HepG2 (cell line): ENCODE measurements around the gene MTHFD1L. TPM values are rescaled to one million over a fixed set of nuclear protein-coding genes. Genes with fewer than 3 reads are reported as not detected.

ENCODE experiments used
- ATAC-seq: fragments of 200-7000 bp; cut with Tn5 transposase; 3 replicates; pipeline ENCODE4 v1.9.1; 2020; ENCODE audit warnings: mild to moderate bottlenecking, moderate library complexity
- BruUV-seq: library from RNA; stranded (reverse); fragments of 400-500 nt; replicated peaks from 2 replicates; lab custom pipeline; 2021; lab: Mats Ljungman, UMichigan
- CTCF ChIA-PET: fragments of 300-600 bp; formaldehyde crosslinking; extraction: SDS; loops from one replicate; lab custom pipeline; 2021; ENCODE audit warnings: low total read pairs, inconsistent platforms, low intra/inter-chr PET ratio; lab: Yijun Ruan, JAX
- POLR2A ChIA-PET: fragments of 350-600 bp; sonication (Branson Sonifier 250); formaldehyde crosslinking; loops from one replicate; lab custom pipeline; 2020; ENCODE audit warnings: antibody characterized with exemption, inconsistent platforms; lab: Yijun Ruan, JAX
- DNase-seq: peaks from one replicate; pipeline ENCODE4 v3.0.0-alpha.2; 2015; ENCODE audit warnings: low spot score
- FAIRE-seq: peaks from 3 replicates; lab custom pipeline; 2011; peaks lifted over from hg19 to GRCh38; lab: Jason Lieb, UNC
- H2AFZ ChIP-seq: one replicate; pipeline ENCODE4 v1.6.1; 2011; ENCODE audit warnings: low read length, inconsistent platforms
- H3K27ac ChIP-seq: fragments of 300-600 bp; 3 replicates; pipeline ENCODE4 v1.8.0; 2011; ENCODE audit warnings: mixed run types, mild to moderate bottlenecking, mixed read lengths, low read length, inconsistent platforms; ENCODE audit not compliant: insufficient read depth; ENCODE audit errors: extremely low read length
- H3K27me3 ChIP-seq, 2 experiments: fragments of 200-600 bp in 1 of 2; 2 replicates in 1 of 2; 3 replicates in 1 of 2; pipeline versions ENCODE4 v1.6.0 to v1.8.0; 2011; ENCODE audit warnings: low read length in 2 of 2, mild to moderate bottlenecking in 2 of 2, moderate library complexity in 2 of 2, inconsistent platforms in 1 of 2; ENCODE audit not compliant: insufficient read depth in 2 of 2, control insufficient read depth in 1 of 2
- H3K36me3 ChIP-seq, 2 experiments: fragments of 200-600 bp in 1 of 2; replicated peaks in 1 of 2; 2 replicates in 1 of 2; 3 replicates in 1 of 2; pipeline versions ENCODE4 v1.5.1 to v1.8.0; 2011; ENCODE audit warnings: low read length in 2 of 2, inconsistent platforms in 1 of 2; ENCODE audit not compliant: insufficient read depth in 2 of 2, control insufficient read depth in 1 of 2
- H3K4me1 ChIP-seq: 2 replicates; pipeline ENCODE4 v1.5.1; 2012; ENCODE audit warnings: low read length, inconsistent platforms; ENCODE audit not compliant: insufficient read depth
- H3K4me2 ChIP-seq: 2 replicates; pipeline ENCODE4 v1.6.0; 2011; ENCODE audit warnings: low read depth, low read length, inconsistent platforms
- H3K4me3 ChIP-seq, 3 experiments: fragments of 200-600 bp in 1 of 3; sonication (generic), shearing (Covaris generic) in 1 of 3; replicated peaks in 1 of 3; 2 replicates each; pipeline ENCODE4 v1.5.1; 2011 to 2016; ENCODE audit warnings: low read length in 3 of 3, inconsistent platforms in 2 of 3, low read depth in 2 of 3, mild to moderate bottlenecking in 2 of 3, control low read depth in 1 of 3, mixed read lengths in 1 of 3; ENCODE audit not compliant: insufficient read depth in 1 of 3
- H3K79me2 ChIP-seq: one replicate; pipeline ENCODE4 v1.6.1; 2011; ENCODE audit warnings: low read length, inconsistent platforms; ENCODE audit not compliant: insufficient read depth
- H3K9ac ChIP-seq: 2 replicates; pipeline ENCODE4 v1.6.0; 2011; ENCODE audit warnings: mild to moderate bottlenecking, low read depth, low read length, inconsistent platforms; ENCODE audit not compliant: insufficient read depth
- H3K9me3 ChIP-seq: 2 replicates; pipeline ENCODE4 v1.5.1; 2012; ENCODE audit warnings: mild to moderate bottlenecking, low read length
- H4K20me1 ChIP-seq: 2 replicates; pipeline ENCODE4 v1.6.0; 2011; ENCODE audit warnings: inconsistent platforms, mild to moderate bottlenecking, low read length, moderate library complexity; ENCODE audit not compliant: insufficient read depth
- ATRX ChIP-seq: sonication (generic); formaldehyde crosslinking; IDR thresholded peaks from 2 replicates; pipeline ENCODE4 v1.4.0; 2020; ENCODE audit warnings: missing genetic modification reagents, borderline replicate concordance
- GTF2F1 ChIP-seq: fragments of 150-350 bp; IDR thresholded peaks from 2 replicates; pipeline ENCODE4 v1.6.1; 2014; ENCODE audit warnings: low read length
- IKZF1 ChIP-seq: fragments of 450-650 bp; IDR thresholded peaks from 2 replicates; pipeline ENCODE4 v1.7.1; 2016
- JUND ChIP-seq: sonication (generic); formaldehyde crosslinking; IDR thresholded peaks from 2 replicates; pipeline ENCODE4 v1.8.0; 2022; ENCODE audit warnings: mild to moderate bottlenecking, missing genetic modification reagents
- KAT2B ChIP-seq: fragments of 150-350 bp; IDR thresholded peaks from 2 replicates; pipeline ENCODE4 v1.6.1; 2014; ENCODE audit warnings: low read depth, low read length, borderline replicate concordance
- RORA ChIP-seq: sonication (generic); formaldehyde crosslinking; IDR thresholded peaks from 2 replicates; pipeline ENCODE4 v1.5.0; 2020; ENCODE audit warnings: mild to moderate bottlenecking, missing genetic modification reagents, moderate library complexity
- SOX13 ChIP-seq, 3 experiments: fragments of 450-650 bp in 1 of 3; sonication (generic) in 1 of 3; formaldehyde crosslinking in 1 of 3; IDR thresholded peaks in 2 of 3; conservative IDR thresholded peaks in 1 of 3; 2 replicates each; pipeline versions ENCODE4 v1.5.0 to v1.6.1; 2016 to 2020; ENCODE audit warnings: antibody characterized with exemption in 1 of 3, mild to moderate bottlenecking in 1 of 3, missing compliant biosample characterization in 1 of 3, missing genetic modification reagents in 1 of 3, moderate library complexity in 1 of 3
- TBL1XR1 ChIP-seq: fragments of 150-350 bp; IDR thresholded peaks from 2 replicates; pipeline ENCODE4 v1.6.1; 2014; ENCODE audit warnings: borderline replicate concordance, low read length; ENCODE audit not compliant: partially characterized antibody
- TGIF2 ChIP-seq: IDR thresholded peaks from 2 replicates; pipeline ENCODE4 v1.6.1; 2016; ENCODE audit warnings: control low read depth, missing compliant biosample characterization
- TOPORS ChIP-seq: sonication (generic); formaldehyde crosslinking; IDR thresholded peaks from 2 replicates; pipeline ENCODE4 v1.8.0; 2023; ENCODE audit warnings: mild to moderate bottlenecking, missing genetic modification reagents
- XRCC5 ChIP-seq: fragments of 200-400 bp; formaldehyde crosslinking; optimal IDR thresholded peaks from 2 replicates; pipeline ENCODE3; 2017; ENCODE audit warnings: mild to moderate bottlenecking, low read length
- ZNF296 ChIP-seq: sonication (generic); formaldehyde crosslinking; conservative IDR thresholded peaks from 2 replicates; pipeline ENCODE4 v1.5.0; 2020; ENCODE audit warnings: mild to moderate bottlenecking, missing genetic modification reagents
- ZNF33A ChIP-seq: sonication (generic); formaldehyde crosslinking; IDR thresholded peaks from 2 replicates; pipeline ENCODE4 v1.5.1; 2020; ENCODE audit warnings: missing genetic modification reagents, mild to moderate bottlenecking, moderate library complexity, borderline replicate concordance
- WGBS: methylation state at CpG from one replicate; pipeline ENCODE4 v1.1.6; 2017; ENCODE audit warnings: low lambda C conversion rate; 5-methylcytosine and 5-hydroxymethylcytosine counted together
- in situ Hi-C: cut with HindIII; loops from 2 replicates; pipeline ENCODE4 v1.10.0; 2017; ENCODE audit warnings: low pct_unique_long_range_greater_than_20kb; ENCODE audit not compliant: extremely low pct_ligation_motif_present
- intact Hi-C: fragments of 100-400 bp; cut with micrococcal nuclease; formaldehyde crosslinking; loops from one replicate; pipeline ENCODE4 v1.10.0; 2022; ENCODE audit not compliant: unreplicated experiment
- polyA plus RNA-seq, 8 experiments: library from polyadenylated mRNA; depleted of rRNA in 3 of 8; stranded (reverse) in 7 of 8; unstranded in 1 of 8; fragments of >200 nt; fragmentation: Illumina TruSeq in 4 of 8; extraction: Trizol in 4 of 8; gene quantifications; 2 replicates each; pipeline versions ENCODE4 v1.2.1 to v1.2.3, GENCODE V29; 2011 to 2016; ENCODE audit warnings: low read depth in 4 of 8, missing spikeins in 1 of 8, mixed read lengths in 1 of 8; ENCODE audit not compliant: insufficient read depth in 1 of 8
- total RNA-seq, 5 experiments: library from RNA; depleted of rRNA; stranded (reverse); fragments of >200 nt; fragmentation: Illumina TruSeq; extraction: Trizol; gene quantifications; 2 replicates each; pipeline ENCODE4 v1.2.3, GENCODE V29; 2016; ENCODE audit warnings: low read depth in 1 of 5
- TF ChIP-seq, protein P1 (sequence below): IDR thresholded peaks from 2 replicates; pipeline ENCODE4 v1.4.0; 2020; ENCODE audit warnings: mild to moderate bottlenecking, missing genetic modification reagents
- TF ChIP-seq, protein P2 (sequence below): sonication (generic); formaldehyde crosslinking; IDR thresholded peaks from 2 replicates; pipeline ENCODE4 v1.4.0; 2020; ENCODE audit warnings: mild to moderate bottlenecking, missing genetic modification reagents, borderline replicate concordance
- TF ChIP-seq, protein P3 (sequence below): sonication (generic); formaldehyde crosslinking; IDR thresholded peaks from 2 replicates; pipeline ENCODE4 v1.5.1; 2020; ENCODE audit warnings: missing genetic modification reagents, mild to moderate bottlenecking, borderline replicate concordance
- TF ChIP-seq, protein P4 (sequence below): sonication (generic); formaldehyde crosslinking; IDR thresholded peaks from 2 replicates; pipeline ENCODE4 v1.8.1; 2023; ENCODE audit warnings: mild to moderate bottlenecking, moderate library complexity, missing genetic modification reagents

Gene MTHFD1L
- total and polyA plus RNA-seq, 2 of the 13 experiments (the other 11 are each of a cell fraction or from before 2014, with no cell fraction given): 24.0 to 39.6 TPM

DNA sequence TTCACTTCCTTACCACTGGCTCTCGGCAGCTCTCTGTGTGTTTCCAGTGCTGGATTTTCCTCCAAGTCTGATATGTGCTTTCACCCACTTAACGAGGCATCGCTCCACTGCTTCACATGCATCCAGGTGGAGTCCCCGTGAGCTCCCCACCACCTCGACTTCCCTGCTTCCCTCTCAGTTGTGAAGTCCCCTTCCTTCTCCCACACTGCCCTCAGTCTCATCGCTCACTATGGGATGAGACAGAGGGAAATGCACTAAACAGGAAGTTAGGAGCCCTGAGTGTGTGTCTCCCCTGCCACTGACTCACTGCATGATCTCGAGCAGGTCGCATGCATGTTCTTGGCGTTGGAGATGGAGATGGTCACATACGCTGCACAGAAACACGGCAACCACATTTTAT is 84.0 kb downstream of the MTHFD1L start:
- ChIA-PET POLR2A (no interaction called here), CTCF (no interaction called here)
- no peak overlapping the region for H2AFZ ChIP-seq
- no peak for DNase-seq
- H3K4me3 ChIP-seq: no peak overlapping the region
- H3K9me3 ChIP-seq: no peaks in the 10 kb centered on the region
- H3K4me2 ChIP-seq: no peak overlapping the region
- H3K36me3 ChIP-seq: peaks cover 27 to 71% of the 10 kb centered on the region in 2 experiments
- no peak for ATAC-seq
- no peaks in the 10 kb centered on the region for H4K20me1 ChIP-seq
- BruUV-seq: no TSS peak
- no peaks in the 10 kb centered on the region for H3K4me1 ChIP-seq
- H3K27me3 ChIP-seq: no peaks in the 10 kb centered on the region
- in situ Hi-C loops (no loop called here), intact Hi-C loops (loop anchor here (10.0 kb wide), 1 partner anchor 825 kb away; no protein-coding TSS in a partner anchor)
- TF ChIP-seq XRCC5: no peak
- TF ChIP-seq ATRX (CRISPR knock-in tag): no peak
- no peak for TF ChIP-seq TOPORS (CRISPR knock-in tag)
- TF ChIP-seq, protein P1, sequence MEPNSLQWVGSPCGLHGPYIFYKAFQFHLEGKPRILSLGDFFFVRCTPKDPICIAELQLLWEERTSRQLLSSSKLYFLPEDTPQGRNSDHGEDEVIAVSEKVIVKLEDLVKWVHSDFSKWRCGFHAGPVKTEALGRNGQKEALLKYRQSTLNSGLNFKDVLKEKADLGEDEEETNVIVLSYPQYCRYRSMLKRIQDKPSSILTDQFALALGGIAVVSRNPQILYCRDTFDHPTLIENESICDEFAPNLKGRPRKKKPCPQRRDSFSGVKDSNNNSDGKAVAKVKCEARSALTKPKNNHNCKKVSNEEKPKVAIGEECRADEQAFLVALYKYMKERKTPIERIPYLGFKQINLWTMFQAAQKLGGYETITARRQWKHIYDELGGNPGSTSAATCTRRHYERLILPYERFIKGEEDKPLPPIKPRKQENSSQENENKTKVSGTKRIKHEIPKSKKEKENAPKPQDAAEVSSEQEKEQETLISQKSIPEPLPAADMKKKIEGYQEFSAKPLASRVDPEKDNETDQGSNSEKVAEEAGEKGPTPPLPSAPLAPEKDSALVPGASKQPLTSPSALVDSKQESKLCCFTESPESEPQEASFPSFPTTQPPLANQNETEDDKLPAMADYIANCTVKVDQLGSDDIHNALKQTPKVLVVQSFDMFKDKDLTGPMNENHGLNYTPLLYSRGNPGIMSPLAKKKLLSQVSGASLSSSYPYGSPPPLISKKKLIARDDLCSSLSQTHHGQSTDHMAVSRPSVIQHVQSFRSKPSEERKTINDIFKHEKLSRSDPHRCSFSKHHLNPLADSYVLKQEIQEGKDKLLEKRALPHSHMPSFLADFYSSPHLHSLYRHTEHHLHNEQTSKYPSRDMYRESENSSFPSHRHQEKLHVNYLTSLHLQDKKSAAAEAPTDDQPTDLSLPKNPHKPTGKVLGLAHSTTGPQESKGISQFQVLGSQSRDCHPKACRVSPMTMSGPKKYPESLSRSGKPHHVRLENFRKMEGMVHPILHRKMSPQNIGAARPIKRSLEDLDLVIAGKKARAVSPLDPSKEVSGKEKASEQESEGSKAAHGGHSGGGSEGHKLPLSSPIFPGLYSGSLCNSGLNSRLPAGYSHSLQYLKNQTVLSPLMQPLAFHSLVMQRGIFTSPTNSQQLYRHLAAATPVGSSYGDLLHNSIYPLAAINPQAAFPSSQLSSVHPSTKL (CRISPR knock-in tag): no peak
- no peak for TF ChIP-seq TBL1XR1
- no peak for TF ChIP-seq IKZF1
- TF ChIP-seq, protein P2, sequence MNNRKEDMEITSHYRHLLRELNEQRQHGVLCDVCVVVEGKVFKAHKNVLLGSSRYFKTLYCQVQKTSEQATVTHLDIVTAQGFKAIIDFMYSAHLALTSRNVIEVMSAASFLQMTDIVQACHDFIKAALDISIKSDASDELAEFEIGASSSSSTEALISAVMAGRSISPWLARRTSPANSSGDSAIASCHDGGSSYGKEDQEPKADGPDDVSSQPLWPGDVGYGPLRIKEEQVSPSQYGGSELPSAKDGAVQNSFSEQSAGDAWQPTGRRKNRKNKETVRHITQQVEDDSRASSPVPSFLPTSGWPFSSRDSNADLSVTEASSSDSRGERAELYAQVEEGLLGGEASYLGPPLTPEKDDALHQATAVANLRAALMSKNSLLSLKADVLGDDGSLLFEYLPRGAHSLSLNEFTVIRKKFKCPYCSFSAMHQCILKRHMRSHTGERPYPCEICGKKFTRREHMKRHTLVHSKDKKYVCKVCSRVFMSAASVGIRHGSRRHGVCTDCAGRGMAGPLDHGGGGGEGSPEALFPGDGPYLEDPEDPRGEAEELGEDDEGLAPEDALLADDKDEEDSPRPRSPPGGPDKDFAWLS (CRISPR knock-in tag): no peak
- TF ChIP-seq ZNF296 (CRISPR knock-in tag): no peak
- no peak for TF ChIP-seq JUND (CRISPR knock-in tag)
- TF ChIP-seq, protein P3, sequence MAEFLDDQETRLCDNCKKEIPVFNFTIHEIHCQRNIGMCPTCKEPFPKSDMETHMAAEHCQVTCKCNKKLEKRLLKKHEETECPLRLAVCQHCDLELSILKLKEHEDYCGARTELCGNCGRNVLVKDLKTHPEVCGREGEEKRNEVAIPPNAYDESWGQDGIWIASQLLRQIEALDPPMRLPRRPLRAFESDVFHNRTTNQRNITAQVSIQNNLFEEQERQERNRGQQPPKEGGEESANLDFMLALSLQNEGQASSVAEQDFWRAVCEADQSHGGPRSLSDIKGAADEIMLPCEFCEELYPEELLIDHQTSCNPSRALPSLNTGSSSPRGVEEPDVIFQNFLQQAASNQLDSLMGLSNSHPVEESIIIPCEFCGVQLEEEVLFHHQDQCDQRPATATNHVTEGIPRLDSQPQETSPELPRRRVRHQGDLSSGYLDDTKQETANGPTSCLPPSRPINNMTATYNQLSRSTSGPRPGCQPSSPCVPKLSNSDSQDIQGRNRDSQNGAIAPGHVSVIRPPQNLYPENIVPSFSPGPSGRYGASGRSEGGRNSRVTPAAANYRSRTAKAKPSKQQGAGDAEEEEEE (CRISPR knock-in tag): no peak
- no peak for TF ChIP-seq KAT2B
- TF ChIP-seq TGIF2 (CRISPR knock-in tag): no peak
- TF ChIP-seq, protein P4, sequence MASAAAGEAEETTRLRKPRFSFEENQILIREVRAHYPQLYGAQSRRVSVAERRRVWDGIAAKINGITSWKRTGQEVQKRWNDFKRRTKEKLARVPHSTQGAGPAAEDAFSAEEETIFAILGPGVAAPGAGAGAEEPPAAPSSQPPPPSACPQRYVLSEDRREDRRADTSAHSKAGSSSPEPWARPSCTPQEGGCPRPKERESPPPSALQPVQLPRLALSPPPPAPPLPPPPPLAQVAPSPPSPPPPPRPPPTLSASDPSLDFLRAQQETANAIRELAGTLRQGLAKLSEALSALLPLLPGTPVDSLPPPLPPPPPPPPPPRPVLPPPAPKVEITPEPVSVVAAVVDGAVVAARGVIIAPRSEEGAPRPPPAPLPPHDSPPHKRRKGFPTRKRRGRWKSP (CRISPR knock-in tag): no peak
- no peak for TF ChIP-seq GTF2F1
- TF ChIP-seq RORA (CRISPR knock-in tag): no peak
- TF ChIP-seq ZNF33A (CRISPR knock-in tag): no peak
- no peak for TF ChIP-seq SOX13 (IDR thresholded peaks at IDR 0.05)
- no peak for TF ChIP-seq SOX13 (CRISPR knock-in tag; conservative IDR thresholded peaks at IDR 0.05 in 1 of 2, IDR thresholded peaks at IDR 0.05 in 1 of 2)
- H3K27ac ChIP-seq: no peak overlapping the region
- FAIRE-seq: no peak
- no peak overlapping the region for H3K9ac ChIP-seq
- 97% methylated on average over 11 of the region's 11 CpGs for WGBS
- H3K79me2 ChIP-seq: no peaks in the 10 kb centered on the region
